Activated T-helper 1 cell treated with anti-CD3 and anti-CD28 coated beads, Interleukin-12 subunit alpha, Interleukin-12 subunit beta, Interleukin-2, Interleukin-4 antibody, amounts not matched to agents 30 ng/mL and 10 ng/mL and 1 ng/mL, durations not matched to agents 14 hours and 24 hours and 36 hours (primary cell): Measurements from ENCODE around the gene SHC4. TPM values are rescaled to one million over a fixed set of nuclear protein-coding genes. Genes with fewer than 3 reads are reported as not detected.

Source experiments
- DNase-seq: peaks from one replicate; pipeline ENCODE4 v3.0.0; 2021; ENCODE audit warnings: low spot score
- H3K27ac Mint-ChIP-seq: one replicate; pipeline ENCODE4 v1.8.0; 2021; ENCODE audit warnings: mild to moderate bottlenecking, mixed read lengths
- H3K27me3 Mint-ChIP-seq: one replicate; pipeline ENCODE4 v1.8.0; 2022; ENCODE audit warnings: mild to moderate bottlenecking, moderate library complexity, mixed read lengths; ENCODE audit not compliant: insufficient read depth
- H3K36me3 Mint-ChIP-seq: one replicate; pipeline ENCODE4 v1.8.0; 2021; ENCODE audit warnings: low read depth, mixed read lengths
- H3K4me1 Mint-ChIP-seq: one replicate; pipeline ENCODE4 v1.8.0; 2021; ENCODE audit warnings: low read depth, mixed read lengths
- H3K4me3 Mint-ChIP-seq: one replicate; pipeline ENCODE4 v1.8.0; 2021; ENCODE audit warnings: mild to moderate bottlenecking, moderate library complexity, mixed read lengths
- H3K9me3 Mint-ChIP-seq: one replicate; pipeline ENCODE4 v1.8.0; 2021; ENCODE audit warnings: mixed read lengths
- intact Hi-C: fragments of 100-400 bp; cut with micrococcal nuclease; formaldehyde crosslinking; loops from one replicate; pipeline ENCODE4 v1.15.1; 2024
- total RNA-seq: library from RNA; stranded (reverse); gene quantifications from 2 replicates; pipeline ENCODE4 v1.2.3, GENCODE V29; 2022

Gene SHC4
- total RNA-seq, 1 donor from 2014 or later: 26.4 TPM

DNA sequence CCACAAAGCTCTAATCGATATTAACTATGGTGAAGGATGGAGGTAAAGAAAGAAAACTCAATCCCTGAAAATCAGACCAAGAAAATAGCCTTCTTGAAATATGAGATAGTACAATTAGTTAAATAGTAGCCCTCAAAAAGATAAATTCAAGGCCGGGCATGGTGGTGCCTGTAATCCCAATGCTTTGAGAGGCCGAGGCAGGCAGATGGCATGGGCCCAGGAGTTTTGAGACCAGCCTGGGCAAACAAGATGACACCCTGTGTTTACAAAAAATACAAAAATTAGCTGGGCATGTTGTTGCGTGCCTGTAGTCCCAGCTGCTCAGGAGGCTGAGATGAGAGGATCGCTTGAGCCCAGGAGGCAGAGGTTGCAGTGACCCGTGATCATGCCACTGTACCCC, 121.2 kb downstream of the SHC4 start:
- intact Hi-C loops: no loop called here
- H3K27me3 Mint-ChIP-seq: peaks cover 1% of the 10 kb centered on the region
- DNase-seq: no peak
- H3K27ac Mint-ChIP-seq: no peak overlapping the region
- H3K4me3 Mint-ChIP-seq: no peak overlapping the region
- no peaks in the 10 kb centered on the region for H3K9me3 Mint-ChIP-seq
- peaks cover 9% of the 10 kb centered on the region for H3K36me3 Mint-ChIP-seq
- H3K4me1 Mint-ChIP-seq: no peaks in the 10 kb centered on the region

DNA sequence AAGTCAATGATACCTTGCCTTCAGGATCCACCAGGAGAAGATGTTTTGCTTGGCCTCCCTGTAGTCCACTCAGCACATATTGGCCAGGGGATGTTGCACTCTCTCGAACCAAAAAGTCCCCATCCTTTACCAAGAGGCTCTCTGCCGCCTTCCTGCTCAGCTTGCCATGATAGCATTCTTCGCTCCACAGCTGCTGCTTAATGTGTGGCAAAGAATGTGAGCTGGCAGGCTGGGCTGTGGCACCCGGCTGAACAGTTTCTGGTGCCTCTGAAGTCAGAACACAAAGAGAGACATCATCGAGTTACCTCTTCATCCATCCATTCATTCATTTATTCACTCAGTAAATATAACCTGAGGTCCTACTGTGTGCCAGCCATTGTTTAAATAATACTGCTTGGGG, 129.0 kb downstream of the SHC4 start:
- DNase-seq: no peak
- H3K4me1 Mint-ChIP-seq: no peaks in the 10 kb centered on the region
- intact Hi-C loops: no loop called here
- peaks cover 9% of the 10 kb centered on the region for H3K36me3 Mint-ChIP-seq
- H3K4me3 Mint-ChIP-seq: no peak overlapping the region
- no peak overlapping the region for H3K27ac Mint-ChIP-seq
- H3K27me3 Mint-ChIP-seq: no peaks in the 10 kb centered on the region
- peaks cover 18% of the 10 kb centered on the region for H3K9me3 Mint-ChIP-seq

DNA sequence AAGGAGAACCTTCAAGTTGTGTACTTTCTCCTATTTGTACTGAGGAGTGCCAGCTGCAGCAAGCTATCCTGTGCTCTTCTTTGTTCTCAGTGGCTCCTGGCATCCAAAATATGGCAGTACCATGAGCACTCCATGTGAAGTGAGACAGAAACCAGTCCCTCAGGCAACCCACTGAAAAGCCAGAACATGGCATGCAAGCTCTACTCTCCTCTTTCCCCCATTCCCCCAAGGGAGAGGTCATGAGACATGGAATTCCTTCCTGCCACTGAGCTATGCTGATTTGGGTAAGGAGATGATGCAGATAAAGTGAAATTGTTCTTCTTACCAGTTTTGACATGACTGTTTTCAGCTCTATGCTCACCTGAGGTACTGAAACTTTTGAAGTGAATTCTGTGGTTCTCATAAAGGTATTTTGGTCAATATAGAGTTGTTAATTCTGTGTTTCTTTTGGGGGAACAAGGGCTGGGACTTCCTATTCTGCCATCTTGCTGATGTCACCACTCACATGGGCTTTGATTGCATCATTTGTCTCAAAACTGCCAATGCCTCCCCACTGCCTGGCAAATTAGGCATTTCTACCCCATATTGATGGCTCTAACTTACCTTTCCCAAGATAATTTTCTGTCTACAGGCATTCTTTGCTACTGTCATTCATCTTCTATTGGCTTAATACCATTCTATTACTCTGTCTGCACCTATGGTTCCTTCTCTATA, 130.0 kb downstream of the SHC4 start:
- Mint-ChIP-seq H3K4me3 (no peak overlapping the region), H3K9me3 (peaks cover 18% of the 10 kb centered on the region), H3K27me3 (peaks cover 3% of the 10 kb centered on the region), H3K36me3 (peaks cover 9% of the 10 kb centered on the region), H3K27ac (no peak overlapping the region), H3K4me1 (no peaks in the 10 kb centered on the region)
- DNase-seq: no peak
- intact Hi-C loops: no loop called here

DNA sequence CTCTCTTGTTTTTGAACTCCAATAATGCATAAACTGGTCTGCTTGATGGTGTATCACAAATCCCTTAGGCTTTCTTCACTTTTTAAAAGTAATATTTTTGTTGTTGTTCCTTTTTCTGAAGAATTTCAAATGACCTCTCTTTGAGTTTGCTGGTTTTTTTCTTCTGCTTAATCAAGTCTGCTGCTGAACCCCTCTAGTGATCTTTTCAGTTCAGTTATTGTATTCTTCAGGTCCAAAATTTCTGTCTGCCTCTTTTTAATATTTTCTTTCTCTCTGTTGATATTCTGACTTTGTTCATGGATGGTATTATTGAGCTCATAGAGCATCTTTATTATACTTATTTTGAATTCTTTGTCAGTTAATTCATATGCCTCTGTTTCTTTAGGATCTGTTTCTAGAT, 131.1 kb downstream of the SHC4 start:
- no peak for DNase-seq
- Mint-ChIP-seq H3K4me3 (no peak overlapping the region), H3K27me3 (peaks cover 3% of the 10 kb centered on the region), H3K36me3 (peaks cover 9% of the 10 kb centered on the region), H3K9me3 (peaks cover 18% of the 10 kb centered on the region), H3K27ac (no peak overlapping the region), H3K4me1 (no peaks in the 10 kb centered on the region)
- intact Hi-C loops: no loop called here

DNA sequence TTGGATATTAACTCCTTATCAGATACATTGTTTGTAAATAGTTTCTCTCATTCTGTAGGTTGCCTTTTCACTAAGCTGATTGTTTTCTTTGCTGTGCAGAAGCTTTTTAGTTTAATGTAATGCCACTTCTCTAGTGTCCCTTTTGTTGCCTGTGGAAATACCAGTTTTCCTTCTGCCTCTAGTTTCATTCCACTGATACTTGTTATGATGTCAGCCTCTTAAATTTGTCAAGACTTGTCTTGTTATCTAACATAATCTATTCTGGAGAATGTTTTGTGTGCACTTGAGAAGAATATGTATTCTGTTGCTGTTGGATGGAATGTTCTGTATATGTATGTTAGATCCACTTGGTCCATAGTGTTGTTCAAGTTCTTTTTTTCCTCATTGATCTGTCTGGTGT, 134.8 kb downstream of the SHC4 start:
- no peak overlapping the region for H3K4me3 Mint-ChIP-seq
- H3K36me3 Mint-ChIP-seq: peaks cover 6% of the 10 kb centered on the region
- no peaks in the 10 kb centered on the region for H3K4me1 Mint-ChIP-seq
- intact Hi-C loops: no loop called here
- peaks cover 4% of the 10 kb centered on the region for H3K27me3 Mint-ChIP-seq
- no peak for DNase-seq
- no peak overlapping the region for H3K27ac Mint-ChIP-seq
- peaks cover 15% of the 10 kb centered on the region for H3K9me3 Mint-ChIP-seq

DNA sequence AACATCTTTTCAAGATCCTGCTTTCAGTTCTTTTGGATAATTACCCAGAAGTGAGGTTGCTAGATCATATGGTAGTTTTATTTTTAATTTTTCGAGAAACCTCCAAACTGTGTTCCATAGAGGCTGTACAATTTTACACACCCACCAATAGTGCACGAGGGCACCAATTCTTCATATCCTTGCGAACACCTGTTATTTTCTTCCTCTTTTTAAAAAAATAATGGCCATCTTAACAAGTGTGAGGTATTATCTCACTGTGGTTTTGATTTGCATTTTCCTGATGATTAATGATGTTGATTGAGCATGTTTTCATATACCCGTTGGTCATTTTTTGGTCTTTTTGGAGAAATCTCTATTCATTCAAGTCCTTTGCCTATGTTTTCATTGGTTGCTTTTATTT, 135.2 kb downstream of the SHC4 start:
- Mint-ChIP-seq H3K4me3 (no peak overlapping the region), H3K27ac (no peak overlapping the region), H3K4me1 (no peaks in the 10 kb centered on the region), H3K36me3 (peaks cover 5% of the 10 kb centered on the region), H3K27me3 (peaks cover 4% of the 10 kb centered on the region), H3K9me3 (peaks cover 13% of the 10 kb centered on the region)
- DNase-seq: no peak
- intact Hi-C loops: no loop called here

DNA sequence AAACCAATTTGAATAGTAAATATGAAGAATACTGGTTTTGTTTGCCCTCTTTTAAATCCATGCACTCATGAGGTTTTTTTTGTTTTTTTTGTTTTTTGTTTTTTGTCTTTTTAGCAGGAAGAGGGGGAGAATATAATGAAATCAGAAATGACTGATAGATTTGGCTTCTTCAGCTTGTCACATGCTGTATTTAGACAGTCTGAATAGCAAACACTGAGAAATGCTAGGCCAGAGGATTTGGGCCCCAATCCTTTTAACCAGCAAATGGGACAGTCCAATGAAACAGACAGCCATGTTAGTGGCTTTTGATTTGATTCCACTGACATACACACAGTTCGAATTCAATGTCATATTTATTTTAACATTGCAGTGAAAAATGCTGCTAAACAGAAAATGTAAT, 138.6 kb downstream of the SHC4 start:
- no peak for DNase-seq
- no peak overlapping the region for H3K4me3 Mint-ChIP-seq
- peaks cover 9% of the 10 kb centered on the region for H3K27me3 Mint-ChIP-seq
- no peaks in the 10 kb centered on the region for H3K4me1 Mint-ChIP-seq
- H3K36me3 Mint-ChIP-seq: peaks cover 2% of the 10 kb centered on the region
- peaks cover 11% of the 10 kb centered on the region for H3K9me3 Mint-ChIP-seq
- no peak overlapping the region for H3K27ac Mint-ChIP-seq
- intact Hi-C loops: no loop called here

DNA sequence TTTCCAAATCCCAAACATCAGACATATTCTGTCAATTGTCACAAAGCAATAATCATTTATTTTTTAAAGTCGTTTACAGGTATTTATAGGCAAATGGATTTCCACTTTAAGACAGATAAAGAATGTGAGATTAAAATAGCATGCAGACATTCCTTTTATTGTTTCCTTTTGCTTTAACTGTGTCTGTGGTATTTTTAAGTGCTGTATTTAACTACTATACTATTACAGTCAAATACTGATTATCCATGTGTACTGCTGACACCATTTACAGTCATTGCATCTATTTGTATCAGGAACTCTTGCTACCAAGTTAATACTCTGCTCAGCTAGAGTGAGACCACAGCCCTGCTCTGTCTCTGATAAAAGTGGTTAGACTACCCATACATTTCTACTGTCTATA, 140.0 kb downstream of the SHC4 start:
- H3K9me3 Mint-ChIP-seq: peaks cover 11% of the 10 kb centered on the region
- intact Hi-C loops: no loop called here
- H3K27ac Mint-ChIP-seq: no peak overlapping the region
- H3K36me3 Mint-ChIP-seq: peaks cover 2% of the 10 kb centered on the region
- peaks cover 7% of the 10 kb centered on the region for H3K27me3 Mint-ChIP-seq
- no peaks in the 10 kb centered on the region for H3K4me1 Mint-ChIP-seq
- no peak for DNase-seq
- H3K4me3 Mint-ChIP-seq: no peak overlapping the region

DNA sequence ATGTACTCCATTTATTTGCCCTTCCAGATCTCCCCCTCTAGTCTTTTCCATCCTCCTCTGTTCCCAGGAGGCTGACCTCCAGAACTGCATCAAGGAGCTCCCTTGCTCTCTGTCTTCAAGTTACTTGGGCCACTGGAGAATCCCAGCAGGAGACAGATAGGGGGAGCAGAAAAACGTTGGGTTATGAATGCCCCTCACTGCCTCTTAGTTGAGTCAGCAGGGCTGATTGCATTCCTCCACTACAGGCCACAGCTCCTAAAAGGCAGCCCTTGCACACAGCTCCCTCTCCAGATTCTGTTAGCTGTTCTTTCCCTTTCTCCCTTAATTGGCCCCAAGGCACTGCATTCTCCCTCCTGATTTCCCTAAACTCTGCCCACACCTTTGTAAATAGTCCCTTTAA, 140.5 kb downstream of the SHC4 start:
- no peak overlapping the region for H3K4me3 Mint-ChIP-seq
- H3K4me1 Mint-ChIP-seq: no peaks in the 10 kb centered on the region
- H3K27ac Mint-ChIP-seq: no peak overlapping the region
- H3K36me3 Mint-ChIP-seq: peaks cover 2% of the 10 kb centered on the region
- H3K27me3 Mint-ChIP-seq: peaks cover 7% of the 10 kb centered on the region
- no peak for DNase-seq
- H3K9me3 Mint-ChIP-seq: peaks cover 11% of the 10 kb centered on the region
- intact Hi-C loops: no loop called here

DNA sequence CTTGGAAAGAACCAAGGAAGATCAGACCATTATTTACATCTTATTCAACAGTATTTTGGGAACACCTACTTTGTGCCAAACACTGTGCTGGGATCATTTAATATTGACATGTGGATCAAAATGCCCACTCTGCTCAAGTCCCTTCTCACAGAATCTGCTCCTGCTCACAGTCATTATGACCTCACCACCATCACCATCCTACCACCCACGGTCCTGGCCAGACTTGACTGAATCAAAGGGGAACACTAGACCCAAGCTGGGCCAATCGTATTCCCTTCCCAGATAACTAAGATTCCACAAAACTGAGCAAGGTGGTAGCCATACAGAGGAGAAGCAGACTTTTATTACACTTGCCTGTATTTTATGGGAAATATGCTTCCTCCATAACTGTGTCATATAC, 149.4 kb downstream of the SHC4 start:
- Mint-ChIP-seq H3K9me3 (no peaks in the 10 kb centered on the region), H3K36me3 (no peaks in the 10 kb centered on the region), H3K27ac (no peak overlapping the region), H3K27me3 (peaks cover 19% of the 10 kb centered on the region), H3K4me3 (no peak overlapping the region), H3K4me1 (peaks cover 22% of the 10 kb centered on the region)
- no peak for DNase-seq
- intact Hi-C loops: no loop called here

DNA sequence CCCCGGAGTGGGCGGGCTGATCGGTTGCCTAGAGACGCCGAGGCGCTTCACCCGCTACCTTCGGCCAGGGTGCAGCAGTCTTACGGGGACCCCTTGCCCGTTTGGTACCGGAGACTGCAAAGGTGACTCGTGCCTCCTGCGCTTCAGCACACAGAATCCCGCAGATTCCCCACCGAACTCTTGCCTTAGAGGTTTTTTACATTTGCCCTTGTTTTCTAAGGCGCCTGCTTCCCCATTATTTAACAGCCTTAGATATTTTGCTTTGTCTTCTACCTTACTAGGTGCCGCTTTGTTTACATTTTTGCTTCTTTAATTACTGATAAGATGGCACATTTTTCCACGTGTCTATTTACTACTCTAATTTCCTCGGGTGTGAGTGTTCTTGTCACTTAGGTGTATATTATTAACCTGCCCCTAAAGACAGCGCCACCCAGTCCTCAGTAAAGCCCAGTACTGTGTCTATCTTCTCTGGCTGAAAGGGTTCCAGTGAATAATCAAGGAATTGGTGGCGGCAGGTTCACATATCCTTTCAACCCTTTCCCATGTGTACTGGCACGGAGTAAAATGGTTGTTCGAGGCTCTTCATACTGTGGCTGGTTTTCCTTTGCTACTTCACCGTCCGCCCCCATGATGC, 152.3 kb downstream of the SHC4 start:
- H3K4me1 Mint-ChIP-seq: peaks cover 36% of the 10 kb centered on the region

DNA sequence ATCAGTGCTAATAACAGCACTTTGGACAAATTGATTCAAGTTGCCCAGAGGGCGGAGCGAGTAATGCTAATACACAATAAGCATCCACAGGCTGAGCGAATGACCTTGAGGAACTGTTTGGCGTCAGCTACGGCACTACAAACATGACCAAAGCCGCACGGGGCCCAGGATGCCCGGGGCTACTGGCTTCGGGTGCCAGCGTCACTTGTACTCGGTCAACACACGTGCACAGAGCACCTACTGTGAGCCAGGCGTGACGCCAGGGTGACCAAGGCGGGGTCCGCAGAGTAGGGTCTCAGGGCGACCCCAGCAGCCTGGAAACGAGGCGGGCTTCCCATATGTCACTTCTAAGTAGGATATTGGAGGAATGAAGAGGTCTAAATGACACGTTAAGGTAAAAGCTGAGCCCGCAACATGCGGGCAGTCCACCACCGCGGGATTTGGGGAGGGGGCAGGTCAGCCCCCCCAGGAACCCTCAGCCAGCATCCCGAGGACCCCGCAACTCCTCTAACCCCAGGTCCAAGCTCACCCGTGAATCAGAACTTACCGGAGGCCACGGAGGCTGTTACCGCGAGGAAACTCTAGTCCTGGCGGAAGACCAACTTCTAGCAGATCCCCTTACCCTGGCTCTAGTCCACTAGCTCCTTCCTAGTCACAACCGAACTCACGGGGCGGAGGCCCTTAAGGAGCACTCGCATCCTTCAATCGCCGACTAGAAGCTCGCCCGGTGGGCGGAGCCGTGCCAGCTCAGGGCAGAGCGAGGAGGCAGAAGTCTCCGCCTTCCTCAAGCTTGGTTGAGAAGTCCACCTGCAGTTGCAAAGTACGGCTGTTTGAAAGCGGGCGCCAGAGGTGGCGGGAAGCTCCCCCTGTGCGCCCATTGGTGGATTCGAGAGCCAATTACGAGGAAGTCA, 153.1 kb downstream of the SHC4 start, which contains the start of gene CEP152:
CEP152 (minus strand) TSS at position 656 of the 911 bp plus-strand sequence. CDS start 5,420 bp downstream, outside the sequence.
- Mint-ChIP-seq H3K27ac (peak within 1 kb of the TSS; percentile 93), H3K4me3 (peak within 1 kb of the TSS; percentile 97), H3K4me1 (peaks cover 44% of the 10 kb centered on the region), H3K27me3 (peaks cover 15% of the 10 kb centered on the region), H3K9me3 (no peaks in the 10 kb centered on the region), H3K36me3 (peaks cover 3% of the 10 kb centered on the region)
- intact Hi-C loops: loop anchor here (1.0 to 2.0 kb wide), 7 partner anchors 68 to 810 kb away; partner anchors contain the start of genes COPS2, DUT, EID1 and FAM227B
- DNase-seq: peak; percentile 98

More for the DNA sequence above, 152.3 kb downstream of the SHC4 start:
- H3K4me3 Mint-ChIP-seq: peak overlapping the region; percentile 97
- H3K36me3 Mint-ChIP-seq: peaks cover 1% of the 10 kb centered on the region
- peaks cover 15% of the 10 kb centered on the region for H3K27me3 Mint-ChIP-seq
- intact Hi-C loops: loop anchor here (1.0 to 2.0 kb wide), 7 partner anchors 67 to 809 kb away; partner anchors contain the start of genes COPS2, DUT, EID1 and FAM227B
- no peak for DNase-seq
- no peaks in the 10 kb centered on the region for H3K9me3 Mint-ChIP-seq
- H3K27ac Mint-ChIP-seq: no peak overlapping the region
